ENCODE data around the gene PLXDC2.

PLXDC2 gene

GRCh38 chr10:20287586-20287985, 471.4 kb downstream of the PLXDC2 start:
- no peak overlapping the region for H3K27ac ChIP-seq (ENCODE audit: extremely low read depth, low read depth, low read length)
- no peaks in the 10 kb centered on the region for H3K36me3 ChIP-seq (ENCODE audit: control insufficient read depth in 2 of 2, insufficient read depth in 1 of 2, low read length in 2 of 2)
- ChIA-PET POLR2A (no interaction called here), CTCF (no interaction called here)
- no peaks in the 10 kb centered on the region for H3K9me3 ChIP-seq (ENCODE audit: control insufficient read depth, insufficient read depth, low read depth, low read length)
- H3K4me1 ChIP-seq (ENCODE audit: control insufficient read depth, insufficient read depth, low read length) = no peaks in the 10 kb centered on the region
- no peak for TF ChIP-seq ZBTB17 (tag by site-specific recombination; IDR thresholded peaks at IDR 0.05)
- TF ChIP-seq ZNF560 (tag by site-specific recombination; IDR thresholded peaks at IDR 0.05; ENCODE audit: borderline replicate concordance) = no peak
- TF ChIP-seq ZNF580 (tag by site-specific recombination; IDR thresholded peaks at IDR 0.05) = no peak
- no peak for TF ChIP-seq ZNF202 (tag by site-specific recombination; IDR thresholded peaks at IDR 0.05; ENCODE audit: borderline replicate concordance)
- no peak for TF ChIP-seq ZFP37 (tag by site-specific recombination; IDR thresholded peaks at IDR 0.05)
- no peak for TF ChIP-seq ZNF266 (tag by site-specific recombination; IDR thresholded peaks at IDR 0.05; ENCODE audit: low read depth)
- TF ChIP-seq OSR2 (tag by site-specific recombination; IDR thresholded peaks at IDR 0.05) = no peak
- no peak for TF ChIP-seq ZNF664 (tag by site-specific recombination; IDR thresholded peaks at IDR 0.05)
- TF ChIP-seq ZNF561 (tag by site-specific recombination; IDR thresholded peaks at IDR 0.05; ENCODE audit: borderline replicate concordance) = no peak
- no peak for TF ChIP-seq ZNF121 (tag by site-specific recombination; IDR thresholded peaks at IDR 0.05)
- no peak for TF ChIP-seq BCL11B (tag by site-specific recombination; IDR thresholded peaks at IDR 0.05; ENCODE audit: low read depth)
- TF ChIP-seq ZNF184 (tag by site-specific recombination; IDR thresholded peaks at IDR 0.05) = no peak
- no peak overlapping the region for H3K4me3 ChIP-seq (ENCODE audit: low read depth, low read length)

GRCh38 chr10:20288060-20288459, 471.8 kb downstream of the PLXDC2 start:
- Histone ChIP-seq H3K36me3 (ENCODE audit: control insufficient read depth in 2 of 2, insufficient read depth in 1 of 2, low read length in 2 of 2) (no peaks in the 10 kb centered on the region), H3K4me3 (ENCODE audit: low read depth, low read length) (no peak overlapping the region), H3K9me3 (ENCODE audit: control insufficient read depth, insufficient read depth, low read depth, low read length) (no peaks in the 10 kb centered on the region), H3K4me1 (ENCODE audit: control insufficient read depth, insufficient read depth, low read length) (no peaks in the 10 kb centered on the region), H3K27ac (ENCODE audit: extremely low read depth, low read depth, low read length) (no peak overlapping the region)
- TF ChIP-seq ZNF19 (tag by site-specific recombination; IDR thresholded peaks at IDR 0.05; ENCODE audit: low read depth) (no peak), ZNF391 (tag by site-specific recombination; IDR thresholded peaks at IDR 0.05; ENCODE audit: borderline replicate concordance, low read depth) (no peak), ZEB2 (tag by site-specific recombination; IDR thresholded peaks at IDR 0.05) (no peak), TCF7L2 (IDR thresholded peaks at IDR 0.05; ENCODE audit: borderline replicate concordance, low read depth, low read length) (no peak), ZNF843 (tag by site-specific recombination; IDR thresholded peaks at IDR 0.05) (no peak), KLF7 (tag by site-specific recombination; IDR thresholded peaks at IDR 0.05; ENCODE audit: borderline replicate concordance) (no peak), ZNF660 (tag by site-specific recombination; IDR thresholded peaks at IDR 0.05) (no peak), BCL11A (tag by site-specific recombination; IDR thresholded peaks at IDR 0.05; ENCODE audit: low read depth) (no peak)
- ChIA-PET POLR2A (no interaction called here), CTCF (no interaction called here)

- TF ChIP-seq ZNF239 (tag by site-specific recombination; IDR thresholded peaks at IDR 0.05) = no peak
- TF ChIP-seq ZNF140 (tag by site-specific recombination; IDR thresholded peaks at IDR 0.05) = no peak
- no peak for TF ChIP-seq ZNF610 (tag by site-specific recombination; IDR thresholded peaks at IDR 0.05; ENCODE audit: borderline replicate concordance)
- no peak for TF ChIP-seq ZNF169 (tag by site-specific recombination; IDR thresholded peaks at IDR 0.05)
- TF ChIP-seq MZF1 (tag by site-specific recombination; IDR thresholded peaks at IDR 0.05; ENCODE audit: borderline replicate concordance) = no peak
- no peak for TF ChIP-seq ZNF549 (tag by site-specific recombination; IDR thresholded peaks at IDR 0.05)
- no peak for TF ChIP-seq ZNF311 (tag by site-specific recombination; IDR thresholded peaks at IDR 0.05; ENCODE audit: borderline replicate concordance)
- TF ChIP-seq PRDM6 (tag by site-specific recombination; IDR thresholded peaks at IDR 0.05) = no peak
- TF ChIP-seq ZNF514 (tag by site-specific recombination; IDR thresholded peaks at IDR 0.05) = no peak
- TF ChIP-seq ZBTB21 (tag by site-specific recombination; IDR thresholded peaks at IDR 0.05) = no peak
- no peak for TF ChIP-seq ZNF791 (tag by site-specific recombination; IDR thresholded peaks at IDR 0.05)
- Histone ChIP-seq H3K36me3 (ENCODE audit: control insufficient read depth in 2 of 2, insufficient read depth in 1 of 2, low read length in 2 of 2) (no peaks in the 10 kb centered on the region), H3K9me3 (ENCODE audit: control insufficient read depth, insufficient read depth, low read depth, low read length) (no peaks in the 10 kb centered on the region), H3K4me1 (ENCODE audit: control insufficient read depth, insufficient read depth, low read length) (no peaks in the 10 kb centered on the region), H3K4me3 (ENCODE audit: low read depth, low read length) (no peak overlapping the region), H3K27ac (ENCODE audit: extremely low read depth, low read depth, low read length) (no peak overlapping the region)
- POLR2A ChIA-PET = interaction anchor here (0.7 kb wide), 1 partner anchor 10 kb away, joined by 6 read pairs; no protein-coding TSS in a partner anchor
- CTCF ChIA-PET = interaction anchor here (0.6 to 1.1 kb wide), 2 partner anchors 27 to 531 kb away, joined by 3 to 4 read pairs; no protein-coding TSS in a partner anchor
Measured at GRCh38 chr10:20289070-20289828, 473.0 kb downstream of the PLXDC2 start.
